CD4-positive, alpha-beta T cell (primary cell): ENCODE data around the gene TMEM183A. TPM values are rescaled to one million over a fixed set of nuclear protein-coding genes. Genes with fewer than 3 reads are reported as not detected.

ENCODE experiments used
- ATAC-seq: fragments of 200-7000 bp; cut with Tn5 transposase; one replicate; pipeline ENCODE4 v1.10.0; 2022; ENCODE audit warnings: mild to moderate bottlenecking; ENCODE audit not compliant: poor library complexity
- CTCF ChIA-PET: fragments of 350-600 bp; sonication (Branson Sonifier 250); formaldehyde crosslinking; loops from one replicate; lab custom pipeline; 2021; ENCODE audit warnings: antibody characterized with exemption, inconsistent platforms; lab: Charles Lee
- POLR2A ChIA-PET: fragments of 350-600 bp; sonication (Branson Sonifier 250); formaldehyde crosslinking; loops from one replicate; lab custom pipeline; 2021; ENCODE audit warnings: antibody characterized with exemption, inconsistent platforms; lab: Charles Lee
- DNase-seq, 14 experiments: peaks; one replicate each; pipeline ENCODE4 v3.0.0-alpha.2; 2013 to 2020; ENCODE audit warnings: mixed read lengths in 2 of 14
- H3K27ac ChIP-seq, 2 donors: one replicate each; pipeline versions ENCODE4 v1.5.1 to v1.7.0; 2013; ENCODE audit warnings: low read length in 2 of 2, low read depth in 1 of 2, mild to moderate bottlenecking in 1 of 2
- H3K27me3 ChIP-seq, 2 experiments: 1 replicate in 1 of 2; 2 replicates in 1 of 2; pipeline versions ENCODE4 v1.6.1 to v1.7.0; 2013; ENCODE audit warnings: low read length in 2 of 2, control low read depth in 1 of 2, mild to moderate bottlenecking in 1 of 2, moderate library complexity in 1 of 2; ENCODE audit not compliant: insufficient read depth in 2 of 2, control insufficient read depth in 1 of 2
- H3K36me3 ChIP-seq: one replicate; pipeline ENCODE4 v1.6.1; 2013; ENCODE audit warnings: low read length, control low read depth; ENCODE audit not compliant: insufficient read depth
- H3K4me1 ChIP-seq: one replicate; pipeline ENCODE4 v1.6.1; 2013; ENCODE audit warnings: low read length, control low read depth; ENCODE audit not compliant: insufficient read depth
- H3K4me3 ChIP-seq: one replicate; pipeline ENCODE4 v1.5.1; 2013; ENCODE audit warnings: mild to moderate bottlenecking, low read length, moderate library complexity
- H3K9me3 ChIP-seq, 2 experiments: 1 replicate in 1 of 2; 2 replicates in 1 of 2; pipeline versions ENCODE4 v1.6.1 to v1.7.0; 2013; ENCODE audit warnings: low read length in 2 of 2, mild to moderate bottlenecking in 2 of 2, control low read depth in 1 of 2, moderate library complexity in 1 of 2; ENCODE audit not compliant: control insufficient read depth in 1 of 2, insufficient read depth in 1 of 2
- H3K27ac Mint-ChIP-seq: one replicate; pipeline ENCODE4 v1.8.0; 2020; ENCODE audit warnings: mixed read lengths
- H3K27me3 Mint-ChIP-seq: one replicate; pipeline ENCODE4 v1.8.0; 2021; ENCODE audit warnings: mixed read lengths
- H3K36me3 Mint-ChIP-seq: one replicate; pipeline ENCODE4 v1.8.0; 2021; ENCODE audit warnings: low read depth, mixed read lengths
- H3K4me1 Mint-ChIP-seq: one replicate; pipeline ENCODE4 v1.8.0; 2021; ENCODE audit warnings: low read depth, mixed read lengths
- H3K4me3 Mint-ChIP-seq: one replicate; pipeline ENCODE4 v1.8.0; 2020; ENCODE audit warnings: mild to moderate bottlenecking, mixed read lengths
- H3K9me3 Mint-ChIP-seq: one replicate; pipeline ENCODE4 v1.8.0; 2020; ENCODE audit warnings: mixed read lengths
- CTCF ChIP-seq: fragments of 200-600 bp; IDR thresholded peaks from one replicate; pipeline ENCODE4 v1.8.0; 2022; ENCODE audit warnings: antibody characterized with exemption, mild to moderate bottlenecking
- intact Hi-C, 2 experiments: fragments of 100-400 bp; cut with DNase I in 1 of 2; cut with micrococcal nuclease in 1 of 2; formaldehyde crosslinking; loops; one replicate each; pipeline versions ENCODE4 v1.15.1 to v1.9.0; 2023 to 2025; cut with DNase I, micrococcal nuclease
- total RNA-seq, 174 experiments: library from RNA in 2 of 174; stranded (reverse) in 2 of 174; gene quantifications; one replicate each; pipeline ENCODE4 v1.2.3 and lab custom pipeline; 2021 to 2026

Gene TMEM183A
- total RNA-seq, 2 experiments from 2014 or later, result 187 to 194 TPM

DNA sequence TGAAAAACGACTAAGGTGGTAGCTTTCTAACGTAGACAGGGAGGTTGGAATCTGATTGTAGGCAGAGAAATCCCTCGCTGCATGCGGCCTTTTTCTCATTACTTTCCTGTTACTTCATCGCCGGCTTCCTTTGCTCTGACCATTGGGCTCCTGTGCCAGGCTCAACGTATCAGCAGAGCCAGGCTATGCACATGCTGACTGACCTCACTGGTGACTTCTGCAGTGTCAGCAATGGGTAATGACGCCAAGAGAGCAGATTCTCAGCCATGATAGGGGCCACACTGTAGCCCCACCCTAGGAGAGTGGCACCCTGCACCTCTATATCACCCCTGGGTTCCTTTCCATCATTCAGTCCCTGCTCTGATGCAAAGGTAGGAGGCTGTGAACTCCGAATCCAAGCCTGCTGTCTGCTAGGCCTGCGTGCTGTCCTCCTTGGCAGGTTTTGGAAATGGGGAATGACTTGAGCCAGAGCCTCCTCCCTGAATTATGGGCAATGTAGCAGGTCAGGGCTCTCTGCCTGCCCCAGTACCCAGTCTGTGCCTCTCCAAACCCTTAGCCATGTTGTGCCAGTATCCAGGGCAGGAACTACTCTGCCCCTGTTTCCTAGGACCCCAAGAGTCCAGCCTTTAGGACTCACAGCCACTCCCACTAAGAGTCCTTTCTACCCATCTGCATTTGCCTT, 30.5 kb downstream of the TMEM183A start:
- H3K27me3 ChIP-seq, result peaks cover 4 to 6% of the 10 kb centered on the region in 2 experiments
- H3K4me1 Mint-ChIP-seq, result no peaks in the 10 kb centered on the region
- no peak for TF ChIP-seq CTCF
- DNase-seq (peak in 1 of 14 experiments; percentile 6), ATAC-seq (no peak)
- POLR2A ChIA-PET, result no interaction called here
- no peak overlapping the region for H3K27ac Mint-ChIP-seq
- H3K4me3 ChIP-seq, result no peak overlapping the region
- peaks cover 6% of the 10 kb centered on the region for H3K27me3 Mint-ChIP-seq
- H3K4me3 Mint-ChIP-seq, result no peak overlapping the region
- no peaks in the 10 kb centered on the region for H3K36me3 Mint-ChIP-seq
- no peak overlapping the region for H3K27ac ChIP-seq
- CTCF ChIA-PET, result no interaction called here
- H3K9me3 ChIP-seq, result no peaks in the 10 kb centered on the region
- no peaks in the 10 kb centered on the region for H3K4me1 ChIP-seq
- intact Hi-C loops, result loop anchor here in 1 of 2 experiments (2.0 to 5.0 kb wide), 3 partner anchors 133 to 300 kb away; no protein-coding TSS in a partner anchor
- no peaks in the 10 kb centered on the region for H3K36me3 ChIP-seq
- no peaks in the 10 kb centered on the region for H3K9me3 Mint-ChIP-seq

DNA sequence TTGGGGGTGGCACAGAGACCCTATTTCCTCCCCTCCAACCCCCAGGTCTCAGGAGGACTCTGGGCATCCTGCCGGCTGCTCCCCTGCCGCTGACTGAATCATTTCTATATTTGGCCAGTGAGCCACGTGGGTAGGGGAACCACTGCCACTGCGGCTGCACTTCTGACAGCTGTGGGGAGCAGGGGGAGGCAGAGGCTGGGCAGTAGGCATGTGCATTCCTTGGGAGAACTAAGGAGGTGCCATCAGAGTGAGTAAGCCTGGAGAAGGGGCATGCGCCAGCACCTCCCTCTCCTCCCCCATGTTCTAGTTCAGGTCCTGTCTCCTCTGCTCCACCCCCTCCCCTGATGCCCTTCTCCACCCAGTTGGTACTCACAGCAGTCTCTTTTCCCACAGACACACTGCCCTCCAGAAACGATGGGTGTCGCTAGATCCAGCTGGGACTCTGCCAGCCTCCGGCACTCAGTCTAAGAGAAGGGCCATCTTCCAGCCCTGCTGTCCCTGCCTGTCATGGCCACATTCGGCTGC, 31.1 kb downstream of the TMEM183A start:
- H3K36me3 Mint-ChIP-seq, result no peaks in the 10 kb centered on the region
- H3K4me3 ChIP-seq, result no peak overlapping the region
- no peak for ATAC-seq
- peak in 3 of 14 experiments; percentile 16 to 33 (median 18) for DNase-seq
- no peak overlapping the region for H3K27ac Mint-ChIP-seq
- no peak overlapping the region for H3K27ac ChIP-seq
- CTCF ChIA-PET, result interaction anchor here (1.5 to 2.2 kb wide), 2 partner anchors 9 to 31 kb away, joined by 4 to 6 read pairs; partner anchors contain the start of gene TMEM183A
- no peaks in the 10 kb centered on the region for H3K9me3 Mint-ChIP-seq
- peaks cover 4 to 6% of the 10 kb centered on the region in 2 experiments for H3K27me3 ChIP-seq
- H3K27me3 Mint-ChIP-seq, result peaks cover 6% of the 10 kb centered on the region
- TF ChIP-seq CTCF, result no peak
- H3K36me3 ChIP-seq, result no peaks in the 10 kb centered on the region
- POLR2A ChIA-PET, result no interaction called here
- no peak overlapping the region for H3K4me3 Mint-ChIP-seq
- no peaks in the 10 kb centered on the region for H3K4me1 ChIP-seq
- H3K4me1 Mint-ChIP-seq, result no peaks in the 10 kb centered on the region
- no peaks in the 10 kb centered on the region for H3K9me3 ChIP-seq
- intact Hi-C loops, result loop anchor here in 1 of 2 experiments (2.0 to 5.0 kb wide), 3 partner anchors 133 to 299 kb away; no protein-coding TSS in a partner anchor

- no peaks in the 10 kb centered on the region for H3K9me3 Mint-ChIP-seq
- H3K27ac ChIP-seq, result no peak overlapping the region
- H3K4me3 ChIP-seq, result no peak overlapping the region
- H3K36me3 Mint-ChIP-seq, result no peaks in the 10 kb centered on the region
- no peak overlapping the region for H3K27ac Mint-ChIP-seq
- intact Hi-C loops, result loop anchor here in 1 of 2 experiments (1.0 to 5.0 kb wide), 4 partner anchors 132 to 298 kb away; no protein-coding TSS in a partner anchor
- POLR2A ChIA-PET, result interaction anchor here (1.3 to 2.4 kb wide), 2 partner anchors 12 to 228 kb away, joined by 8 to 10 read pairs; partner anchors contain the start of gene PPFIA4
- no peaks in the 10 kb centered on the region for H3K9me3 ChIP-seq
- CTCF ChIA-PET, result interaction anchor here (0.6 to 2.2 kb wide), 9 partner anchors 9 to 234 kb away, joined by 3 to 25 read pairs (median 4); partner anchors contain the start of genes PPFIA4 and TMEM183A
- no peaks in the 10 kb centered on the region for H3K36me3 ChIP-seq
- no peak overlapping the region for H3K4me3 Mint-ChIP-seq
- peak; percentile 39 to 80 (median 53) for DNase-seq
- H3K27me3 ChIP-seq, result peaks cover 4 to 6% of the 10 kb centered on the region in 2 experiments
- H3K4me1 Mint-ChIP-seq, result no peaks in the 10 kb centered on the region
- H3K27me3 Mint-ChIP-seq, result peaks cover 6% of the 10 kb centered on the region
- H3K4me1 ChIP-seq, result no peaks in the 10 kb centered on the region
- peak; percentile 81 for TF ChIP-seq CTCF
- peak; percentile 94 for ATAC-seq
These were observed 31.9 kb downstream of the TMEM183A start for GRCh38 chr1:203038891-203039608.
